Bronchial epithelial cell (primary cell): ENCODE measurements around the gene COL5A1. TPM values are rescaled to one million over a fixed set of nuclear protein-coding genes. Genes with fewer than 3 reads are reported as not detected.

Source experiments
- DNase-seq: peaks from one replicate; pipeline ENCODE4 v3.0.0-alpha.2; 2010; ENCODE audit warnings: low read depth
- FAIRE-seq: peaks from 2 replicates; lab custom pipeline; 2011; peaks lifted over from hg19 to GRCh38; lab: Jason Lieb, UNC
- H3K27me3 ChIP-seq: 2 replicates; pipeline ENCODE4 v1.5.1; 2011; ENCODE audit warnings: low read length; ENCODE audit not compliant: control insufficient read depth, insufficient read depth
- H3K36me3 ChIP-seq: 2 replicates; pipeline ENCODE4 v1.5.1; 2011; ENCODE audit warnings: low read length; ENCODE audit not compliant: control insufficient read depth, insufficient read depth
- H3K4me3 ChIP-seq: 2 replicates; pipeline ENCODE4 v1.5.1; 2011; ENCODE audit warnings: mild to moderate bottlenecking, low read depth, low read length, control low read depth
- CTCF ChIP-seq: IDR thresholded peaks from 2 replicates; pipeline ENCODE4 v1.5.1; 2011; ENCODE audit warnings: mild to moderate bottlenecking, moderate library complexity, low read length, control low read depth, inconsistent platforms; ENCODE audit not compliant: insufficient read depth, severe bottlenecking
- total RNA-seq: library from RNA; depleted of rRNA; stranded (reverse); fragments of >200 nt; gene quantifications from 2 replicates; pipeline ENCODE4 v1.2.1, GENCODE V29; 2014

Gene COL5A1
- total RNA-seq, 1 donor from 2014 or later: 6.3 TPM

DNA sequence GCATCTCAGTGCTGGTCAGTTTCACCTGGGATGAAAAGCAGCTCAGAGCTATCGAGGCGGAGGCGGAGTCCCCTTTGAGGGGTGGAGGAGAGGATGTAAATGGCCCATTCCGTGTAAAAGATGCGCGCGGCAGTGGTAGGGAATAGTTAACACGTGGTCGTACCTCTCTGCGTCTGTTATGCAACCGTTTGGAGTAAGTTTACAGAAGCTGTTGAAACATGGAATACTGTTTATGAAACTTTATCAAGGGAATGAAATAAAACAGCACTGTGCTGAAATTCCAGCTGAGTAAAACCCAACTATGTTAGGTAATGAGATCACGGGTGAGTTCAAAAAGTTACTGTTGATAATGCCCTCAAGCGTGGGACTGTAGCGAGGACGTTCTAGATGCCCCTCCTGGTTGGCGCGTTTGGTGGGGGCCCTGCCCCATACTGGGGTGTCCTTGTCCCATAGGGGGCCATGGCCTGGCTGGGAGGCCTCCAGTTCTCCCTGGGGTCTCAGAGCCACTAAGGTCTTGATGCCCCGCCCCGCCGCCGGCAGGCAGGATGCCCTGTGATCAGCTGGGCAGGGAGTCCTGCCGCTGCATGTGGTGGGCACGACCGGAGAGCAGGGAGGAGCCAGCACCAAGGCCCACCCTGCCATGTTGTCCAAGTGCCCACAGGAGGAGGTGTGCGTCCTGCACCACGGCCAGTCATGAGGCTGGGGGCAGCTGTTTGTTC is 90.9 kb downstream of the COL5A1 start:
- no peak for DNase-seq
- no peak overlapping the region for H3K4me3 ChIP-seq
- no peaks in the 10 kb centered on the region for H3K27me3 ChIP-seq
- H3K36me3 ChIP-seq: no peaks in the 10 kb centered on the region
- no peak for TF ChIP-seq CTCF
- FAIRE-seq: no peak

GRCh38 chr9:134733480-134734232 is 92.1 kb downstream of the COL5A1 start:
- no peaks in the 10 kb centered on the region for H3K27me3 ChIP-seq
- H3K4me3 ChIP-seq: no peak overlapping the region
- DNase-seq (no peak), FAIRE-seq (no peak)
- TF ChIP-seq CTCF: no peak
- no peaks in the 10 kb centered on the region for H3K36me3 ChIP-seq

DNA sequence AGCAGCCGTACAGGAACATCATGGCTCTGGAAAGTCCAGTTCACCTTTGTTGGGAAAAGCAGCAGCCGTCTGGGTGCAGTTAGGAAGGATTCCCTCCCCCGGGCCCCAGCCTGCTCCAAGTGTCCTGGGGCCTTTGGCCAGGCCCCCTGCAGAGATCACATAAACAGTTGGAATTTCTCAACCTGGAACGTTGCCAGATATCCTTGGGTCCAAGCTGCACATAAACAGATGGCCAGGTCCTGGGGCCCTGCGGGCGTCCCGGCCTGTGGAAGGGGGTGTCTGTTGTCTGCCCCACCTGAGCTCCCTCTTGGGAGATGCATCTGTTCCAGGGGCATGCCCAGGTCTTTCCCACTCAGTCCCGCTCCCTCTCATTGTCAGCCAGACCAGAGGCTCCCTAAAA is 92.7 kb downstream of the COL5A1 start:
- Histone ChIP-seq H3K4me3 (no peak overlapping the region), H3K36me3 (no peaks in the 10 kb centered on the region), H3K27me3 (no peaks in the 10 kb centered on the region)
- TF ChIP-seq CTCF: no peak
- peak; percentile 66 for FAIRE-seq
- no peak for DNase-seq

GRCh38 chr9:134735441-134736175 is 94.0 kb downstream of the COL5A1 start:
- TF ChIP-seq CTCF: no peak
- Histone ChIP-seq H3K27me3 (no peaks in the 10 kb centered on the region), H3K36me3 (no peaks in the 10 kb centered on the region), H3K4me3 (no peak overlapping the region)
- FAIRE-seq (no peak), DNase-seq (no peak)

GRCh38 chr9:134736791-134737497 is 95.3 kb downstream of the COL5A1 start:
- Histone ChIP-seq H3K36me3 (no peaks in the 10 kb centered on the region), H3K27me3 (no peaks in the 10 kb centered on the region), H3K4me3 (no peak overlapping the region)
- DNase-seq: no peak
- TF ChIP-seq CTCF: no peak
- FAIRE-seq: no peak
